ENCODE results near the gene RBM44. TPM values are rescaled to one million over a fixed set of nuclear protein-coding genes. Genes with fewer than 3 reads are reported as not detected.

The RBM44 gene
- total RNA-seq, 1 experiment from 2014 or later, result 0.51 TPM

GRCh38 chr2:237819231-237819630 lies 20.7 kb downstream of the RBM44 start:
- ATAC-seq, result no peak
- peaks cover 16% of the 10 kb centered on the region for H3K4me1 ChIP-seq (ENCODE audit: insufficient read depth, low read length)

GRCh38 chr2:237820421-237820820 lies 21.8 kb downstream of the RBM44 start:
- Histone ChIP-seq H4K20me1 (ENCODE audit: low read length) (no peaks in the 10 kb centered on the region), H3K9me2 (replicated peaks; ENCODE audit: low read length) (no peaks in the 10 kb centered on the region), H3F3A (ENCODE audit: low read length, unreplicated experiment) (no peaks in the 10 kb centered on the region), H3K36me3 (ENCODE audit: low read depth, low read length) (no peaks in the 10 kb centered on the region), H3K4me2 (ENCODE audit: low read length) (no peak overlapping the region), H2AFZ (ENCODE audit: low read length) (no peak overlapping the region), H3K9ac (ENCODE audit: low read length) (no peak overlapping the region), H3K9me3 (ENCODE audit: low read length) (no peaks in the 10 kb centered on the region), H3K27me3 (ENCODE audit: low read length) (no peaks in the 10 kb centered on the region), H3K4me3 (ENCODE audit: low read length) (no peak overlapping the region), H3K27ac (ENCODE audit: low read length) (no peak overlapping the region), H3K4me1 (ENCODE audit: insufficient read depth, low read length) (peaks cover 16% of the 10 kb centered on the region), H3K79me2 (ENCODE audit: low read length) (no peaks in the 10 kb centered on the region)
- ATAC-seq (no peak), DNase-seq (no peak)
- POLR2A ChIA-PET (ENCODE audit: unreplicated experiment), result no interaction called here
- CTCF ChIA-PET, result no interaction called here
- BruUV-seq (replicated peaks), result no TSS peak
- intact Hi-C loops (cut with micrococcal nuclease), result no loop called here
- no peak for TF ChIP-seq EZH2 (IDR thresholded peaks at IDR 0.05; ENCODE audit: low read length, unreplicated experiment)

More at GRCh38 chr2:237819231-237819630, 20.7 kb downstream of the RBM44 start:
- ChIA-PET POLR2A (ENCODE audit: unreplicated experiment) (interaction anchor here (0.6 kb wide), 1 partner anchor 54 kb away, joined by 6 read pairs; no protein-coding TSS in a partner anchor), CTCF (no interaction called here)
- H3K9ac ChIP-seq (ENCODE audit: low read length), result no peak overlapping the region
- no peak overlapping the region for H3K4me3 ChIP-seq (ENCODE audit: low read length)
- BruUV-seq (replicated peaks), result no TSS peak
- no peaks in the 10 kb centered on the region for H4K20me1 ChIP-seq (ENCODE audit: low read length)
- intact Hi-C loops (cut with micrococcal nuclease), result no loop called here
- no peaks in the 10 kb centered on the region for H3K9me3 ChIP-seq (ENCODE audit: low read length)
- TF ChIP-seq CTCF (conservative IDR thresholded peaks at IDR 0.05; ENCODE audit: low read depth, low read length), result no peak
- TF ChIP-seq EZH2phosphoT487 (IDR thresholded peaks at IDR 0.05; ENCODE audit: borderline replicate concordance, low read length), result no peak
- TF ChIP-seq EZH2 (IDR thresholded peaks at IDR 0.05; ENCODE audit: low read length, unreplicated experiment), result no peak
- no peaks in the 10 kb centered on the region for H3F3A ChIP-seq (ENCODE audit: low read length, unreplicated experiment)
- no peak overlapping the region for H3K27ac ChIP-seq (ENCODE audit: low read length)
- H3K9me2 ChIP-seq (replicated peaks; ENCODE audit: low read length), result no peaks in the 10 kb centered on the region
- no peak overlapping the region for H3K4me2 ChIP-seq (ENCODE audit: low read length)
- no peaks in the 10 kb centered on the region for H3K36me3 ChIP-seq (ENCODE audit: low read depth, low read length)
- no peaks in the 10 kb centered on the region for H3K27me3 ChIP-seq (ENCODE audit: low read length)
- no peak overlapping the region for H2AFZ ChIP-seq (ENCODE audit: low read length)
- H3K79me2 ChIP-seq (ENCODE audit: low read length), result no peaks in the 10 kb centered on the region
- DNase-seq, result no peak

GRCh38 chr2:237823544-237823943 lies 25.0 kb downstream of the RBM44 start:
- CTCF ChIA-PET, result no interaction called here
- DNase-seq, result no peak
- no TSS peak for BruUV-seq (replicated peaks)
- Histone ChIP-seq H3K36me3 (ENCODE audit: low read depth, low read length) (no peaks in the 10 kb centered on the region), H3K79me2 (ENCODE audit: low read length) (no peaks in the 10 kb centered on the region), H3K27ac (ENCODE audit: low read length) (no peak overlapping the region), H3K27me3 (ENCODE audit: low read length) (no peaks in the 10 kb centered on the region), H2AFZ (ENCODE audit: low read length) (no peak overlapping the region), H4K20me1 (ENCODE audit: low read length) (no peaks in the 10 kb centered on the region), H3F3A (ENCODE audit: low read length, unreplicated experiment) (no peaks in the 10 kb centered on the region), H3K4me1 (ENCODE audit: insufficient read depth, low read length) (peaks cover 4% of the 10 kb centered on the region; the same call in 1 of the 2 replicates), H3K9ac (ENCODE audit: low read length) (no peak overlapping the region), H3K9me2 (replicated peaks; ENCODE audit: low read length) (no peaks in the 10 kb centered on the region), H3K4me2 (ENCODE audit: low read length) (no peak overlapping the region), H3K9me3 (ENCODE audit: low read length) (no peaks in the 10 kb centered on the region), H3K4me3 (ENCODE audit: low read length) (no peak overlapping the region)
- intact Hi-C loops (cut with micrococcal nuclease), result no loop called here
- ATAC-seq, result no peak
- no peak for TF ChIP-seq EZH2phosphoT487 (IDR thresholded peaks at IDR 0.05; ENCODE audit: borderline replicate concordance, low read length)
- TF ChIP-seq CTCF (conservative IDR thresholded peaks at IDR 0.05; ENCODE audit: low read depth, low read length), result no peak
- no peak for TF ChIP-seq EZH2 (IDR thresholded peaks at IDR 0.05; ENCODE audit: low read length, unreplicated experiment)
- POLR2A ChIA-PET (ENCODE audit: unreplicated experiment), result no interaction called here
